Right lobe of liver (tissue), 6 donors: ENCODE data around the gene PLCB2. TPM values are rescaled to one million over a fixed set of nuclear protein-coding genes. Genes with fewer than 3 reads are reported as not detected.

ENCODE experiments used
- ATAC-seq, 4 donors: fragments of 200-7000 bp; cut with Tn5 transposase; one replicate each; pipeline ENCODE4 v1.9.1; 2020; ENCODE audit warnings: mild to moderate bottlenecking in 4 of 4, moderate library complexity in 4 of 4
- DNase-seq, 3 donors: peaks; one replicate each; pipeline ENCODE4 v3.0.0-alpha.2; 2020
- H3K27ac ChIP-seq, 3 donors: fragments of 200-600 bp; one replicate each; pipeline ENCODE4 v1.8.0; 2022
- H3K27me3 ChIP-seq, 2 donors: fragments of 200-600 bp; one replicate each; pipeline ENCODE4 v1.8.0; 2022
- H3K36me3 ChIP-seq, 4 donors: fragments of 200-600 bp; sonication (generic) in 1 of 4; one replicate each; pipeline versions ENCODE4 v1.5.1 to v1.8.0; 2017 to 2022; ENCODE audit warnings: control low read depth in 1 of 4
- H3K4me1 ChIP-seq, 4 donors: fragments of 200-600 bp; sonication (generic) in 1 of 4; one replicate each; pipeline versions ENCODE4 v1.5.1 to v1.8.0; 2017 to 2022; ENCODE audit warnings: control low read depth in 1 of 4
- H3K4me3 ChIP-seq, 3 donors: fragments of 200-600 bp; one replicate each; pipeline ENCODE4 v1.8.0; 2022
- H3K9me3 ChIP-seq, 4 donors: fragments of 200-600 bp; sonication (generic) in 1 of 4; one replicate each; pipeline versions ENCODE4 v1.5.1 to v1.8.0; 2017 to 2022; ENCODE audit warnings: control low read depth in 1 of 4
- CTCF ChIP-seq, 4 donors: fragments of 200-600 bp in 3 of 4; fragments of 450-650 bp in 1 of 4; IDR thresholded peaks; one replicate each; pipeline versions ENCODE4 v1.5.1 to v1.8.0; 2016 to 2022; ENCODE audit warnings: antibody characterized with exemption in 4 of 4, mild to moderate bottlenecking in 2 of 4
- POLR2A ChIP-seq: fragments of 450-650 bp; IDR thresholded peaks from one replicate; pipeline ENCODE4 v1.6.1; 2017; ENCODE audit warnings: antibody characterized with exemption, mild to moderate bottlenecking
- WGBS: methylation state at CpG from one replicate; pipeline ENCODE4 v1.1.6; 2018; ENCODE audit warnings: low coverage, low lambda C conversion rate; ENCODE audit not compliant: insufficient coverage; ENCODE audit errors: missing lambda C conversion rate; 5-methylcytosine and 5-hydroxymethylcytosine counted together
- intact Hi-C, 2 donors: fragments of 100-400 bp; cut with DNase I; formaldehyde crosslinking; loops; one replicate each; pipeline versions ENCODE4 v1.11.2 to v1.14.1; 2022
- total RNA-seq, 6 experiments: library from RNA; depleted of rRNA in 2 of 6; stranded (reverse); fragments of >200 nt in 2 of 6; fragmentation: NEBNext Ultra II Directional in 3 of 6; extraction: Animal tissue kit (Norgen Biotek cat#: 25700) in 3 of 6; gene quantifications; one replicate each; pipeline versions ENCODE4 v1.1.0 to v1.2.4, GENCODE V29; 2016 to 2023
- donor health status: DM: no; HTN: yes; CAD: no.
- donor health status: DM: no; HTN: no; CAD: no.
- donor health status: DM: no; HTN: no; CAD: no.
- donor health status: DM: no; HTN: yes; CAD: no.
- donor health status: DM: no; HTN: yes; CAD: no.

PLCB2 gene
- total RNA-seq, 6 experiments from 2014 or later: 5.0 to 18.0 (median 7.2) TPM

DNA sequence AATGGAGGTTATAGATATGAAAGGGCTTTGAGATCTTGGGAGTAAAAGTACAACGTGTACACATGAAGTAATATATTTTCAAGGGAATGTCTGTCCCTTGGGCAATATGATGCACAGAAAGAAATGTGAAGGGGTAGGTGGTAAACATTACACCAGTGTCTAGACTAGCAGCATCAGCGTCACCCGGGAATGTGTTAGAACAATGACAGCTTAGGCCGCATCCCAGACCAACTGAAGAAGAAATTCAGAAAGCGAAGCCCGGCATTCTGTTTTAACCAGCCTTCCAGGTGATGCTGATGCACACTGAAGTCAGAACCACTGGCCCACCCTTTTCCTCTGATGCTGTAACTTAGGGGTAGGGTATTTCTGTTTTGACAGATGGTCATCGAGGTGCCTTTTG, 22.1 kb upstream of the PLCB2 start:
- no peaks in the 10 kb centered on the region for H3K36me3 ChIP-seq
- DNase-seq (no peak), ATAC-seq (no peak)
- peaks cover 0 to 5% (median 2%) of the 10 kb centered on the region in 4 donors for H3K4me1 ChIP-seq
- TF ChIP-seq CTCF (IDR thresholded peaks at IDR 0.05) (no peak), POLR2A (no peak)
- WGBS: 79% methylated on average over 7 of the region's 7 CpGs
- H3K27ac ChIP-seq: no peak overlapping the region
- intact Hi-C loops: no loop called here
- no peaks in the 10 kb centered on the region for H3K27me3 ChIP-seq
- no peak overlapping the region for H3K4me3 ChIP-seq
- no peaks in the 10 kb centered on the region for H3K9me3 ChIP-seq

- peaks cover 0 to 5% (median 0%) of the 10 kb centered on the region in 4 donors for H3K4me1 ChIP-seq
- H3K4me3 ChIP-seq: no peak overlapping the region
- no peak for TF ChIP-seq POLR2A
- TF ChIP-seq CTCF (IDR thresholded peaks at IDR 0.05): no peak
- H3K9me3 ChIP-seq: no peaks in the 10 kb centered on the region
- no peak overlapping the region for H3K27ac ChIP-seq
- H3K27me3 ChIP-seq: no peaks in the 10 kb centered on the region
- intact Hi-C loops: no loop called here
- 80% methylated on average over 5 of the region's 5 CpGs for WGBS
- DNase-seq (no peak), ATAC-seq (no peak)
- H3K36me3 ChIP-seq: no peaks in the 10 kb centered on the region
Measured at GRCh38 chr15:40328751-40329150, 21.0 kb upstream of the PLCB2 start.

- Histone ChIP-seq H3K36me3 (no peaks in the 10 kb centered on the region), H3K27ac (no peak overlapping the region), H3K9me3 (no peaks in the 10 kb centered on the region), H3K27me3 (no peaks in the 10 kb centered on the region), H3K4me1 (peaks cover 0 to 5% (median 0%) of the 10 kb centered on the region in 4 donors), H3K4me3 (no peak overlapping the region)
- ATAC-seq (no peak), DNase-seq (no peak)
- intact Hi-C loops: no loop called here
- TF ChIP-seq POLR2A: no peak
- 38% methylated on average over 3 of the region's 3 CpGs for WGBS
Measured at GRCh38 chr15:40328176-40328575, 20.4 kb upstream of the PLCB2 start.

DNA sequence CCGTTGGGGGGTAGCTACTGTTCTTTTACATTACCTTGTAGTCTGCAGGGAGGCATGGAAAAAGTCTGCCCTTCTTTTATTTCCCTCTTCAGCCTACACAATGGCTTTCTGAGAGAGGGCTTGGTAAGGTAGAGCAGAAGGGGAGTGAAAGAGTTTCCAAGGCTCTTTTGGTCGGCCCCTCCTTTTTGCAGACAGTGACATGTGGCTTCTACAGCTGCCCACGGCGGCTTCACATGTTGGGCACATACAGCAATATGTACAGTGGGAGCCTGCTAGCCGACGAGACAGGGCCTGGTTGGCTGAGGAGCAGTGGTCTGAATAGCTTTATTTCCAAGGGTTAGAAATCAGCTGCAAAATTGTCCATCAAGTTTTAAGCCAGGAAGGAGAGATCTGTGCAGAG, 19.7 kb upstream of the PLCB2 start:
- no peak for ATAC-seq
- 72% methylated on average over 6 of the region's 6 CpGs for WGBS
- Histone ChIP-seq H3K27ac (no peak overlapping the region), H3K9me3 (no peaks in the 10 kb centered on the region), H3K36me3 (no peaks in the 10 kb centered on the region), H3K4me1 (peaks cover 0 to 8% (median 0%) of the 10 kb centered on the region in 4 donors), H3K4me3 (no peak overlapping the region), H3K27me3 (no peaks in the 10 kb centered on the region)
- no peak for DNase-seq
- TF ChIP-seq POLR2A: no peak
- TF ChIP-seq CTCF (IDR thresholded peaks at IDR 0.05): no peak
- intact Hi-C loops: no loop called here

DNA sequence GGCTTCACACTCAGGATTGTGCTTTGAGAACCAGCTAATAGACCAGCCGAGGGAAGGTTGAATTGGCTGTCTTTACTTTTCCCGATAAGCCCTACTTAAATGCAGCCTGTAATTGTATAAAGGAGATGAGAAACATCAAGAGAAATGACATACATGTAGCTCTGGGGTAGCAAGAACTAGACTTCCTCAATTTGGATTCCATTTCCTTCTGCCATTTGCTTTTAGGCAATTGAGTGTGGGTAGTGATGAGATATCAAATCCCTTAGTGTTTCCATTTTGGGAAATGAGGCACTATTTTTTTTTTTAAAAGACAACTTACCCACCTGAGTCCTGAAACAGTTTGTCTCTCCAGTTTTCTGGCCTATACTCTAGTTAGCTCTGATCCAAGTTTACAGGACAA, 18.0 kb upstream of the PLCB2 start:
- no peaks in the 10 kb centered on the region for H3K36me3 ChIP-seq
- peaks cover 0 to 8% (median 0%) of the 10 kb centered on the region in 4 donors for H3K4me1 ChIP-seq
- no peak overlapping the region for H3K4me3 ChIP-seq
- DNase-seq (no peak), ATAC-seq (no peak)
- H3K27me3 ChIP-seq: no peaks in the 10 kb centered on the region
- H3K9me3 ChIP-seq: no peaks in the 10 kb centered on the region
- intact Hi-C loops: no loop called here
- WGBS: 71% methylated on average over 2 of the region's 2 CpGs
- H3K27ac ChIP-seq: peak overlapping the region in 1 of 3 donors; percentile 18
- no peak for TF ChIP-seq POLR2A
- no peak for TF ChIP-seq CTCF (IDR thresholded peaks at IDR 0.05)
